Activated CD8-positive, alpha-beta memory T cell treated with anti-CD3 and anti-CD28 coated beads, Interleukin-2, amount 10 ng/mL, durations not matched to agents 7 days and 5 days (primary cell): ENCODE results near the gene PDC. TPM values are rescaled to one million over a fixed set of nuclear protein-coding genes. Genes with fewer than 3 reads are reported as not detected.
"Not testable (repeated sequence)": the region's sequence is repeated elsewhere in the genome, so short reads cannot be mapped to it uniquely, and the experiment has no call there.

ENCODE experiments used
- ATAC-seq: fragments of 150-1000 bp; cut with Tn5 transposase; one replicate; pipeline ENCODE4 v1.10.0; 2021; ENCODE audit warnings: moderate library complexity
- CTCF ChIA-PET: fragments of 350-600 bp; sonication (Branson Sonifier 250); formaldehyde crosslinking; loops from one replicate; lab custom pipeline; 2021; ENCODE audit warnings: antibody characterized with exemption; lab: Charles Lee
- DNase-seq: peaks from one replicate; pipeline ENCODE4 v3.0.0-alpha.2; 2020
- H3K27ac Mint-ChIP-seq: one replicate; pipeline ENCODE4 v1.8.0; 2021; ENCODE audit warnings: mild to moderate bottlenecking, mixed read lengths
- H3K27me3 Mint-ChIP-seq: one replicate; pipeline ENCODE4 v1.8.0; 2021; ENCODE audit warnings: mixed read lengths
- H3K36me3 Mint-ChIP-seq: one replicate; pipeline ENCODE4 v1.8.0; 2021; ENCODE audit warnings: mild to moderate bottlenecking, mixed read lengths
- H3K4me1 Mint-ChIP-seq: one replicate; pipeline ENCODE4 v1.8.0; 2021; ENCODE audit warnings: mixed read lengths
- H3K4me3 Mint-ChIP-seq: one replicate; pipeline ENCODE4 v1.8.0; 2021; ENCODE audit warnings: mild to moderate bottlenecking, moderate library complexity, mixed read lengths
- H3K9me3 Mint-ChIP-seq: one replicate; pipeline ENCODE4 v1.8.0; 2022; ENCODE audit warnings: low read depth, mixed read lengths
- total RNA-seq, 2 experiments: library from RNA; stranded (reverse); gene quantifications; one replicate each; pipeline ENCODE4 v1.2.3, GENCODE V29; 2021

PDC gene
- total RNA-seq, 2 experiments from 2014 or later, result not detected

- no peak for DNase-seq
- H3K27me3 Mint-ChIP-seq, result peaks cover 4% of the 10 kb centered on the region
- H3K27ac Mint-ChIP-seq, result no peak overlapping the region
- no peaks in the 10 kb centered on the region for H3K4me1 Mint-ChIP-seq
- CTCF ChIA-PET, result interaction anchor here (1.3 kb wide), 1 partner anchor 119 kb away, joined by 3 read pairs; no protein-coding TSS in a partner anchor
- no peak overlapping the region for H3K4me3 Mint-ChIP-seq
- H3K36me3 Mint-ChIP-seq, result no peaks in the 10 kb centered on the region
- no peak for ATAC-seq
- no peaks in the 10 kb centered on the region for H3K9me3 Mint-ChIP-seq
Measured at GRCh38 chr1:186486061-186486460, 25.1 kb upstream of the PDC start.

GRCh38 chr1:186483561-186483960, 22.6 kb upstream of the PDC start:
- no peaks in the 10 kb centered on the region for H3K9me3 Mint-ChIP-seq
- no peak for DNase-seq
- H3K4me1 Mint-ChIP-seq, result no peaks in the 10 kb centered on the region
- ATAC-seq, result no peak
- CTCF ChIA-PET, result no interaction called here
- no peak overlapping the region for H3K4me3 Mint-ChIP-seq
- peaks cover 4% of the 10 kb centered on the region for H3K27me3 Mint-ChIP-seq
- no peak overlapping the region for H3K27ac Mint-ChIP-seq
- no peaks in the 10 kb centered on the region for H3K36me3 Mint-ChIP-seq

DNA sequence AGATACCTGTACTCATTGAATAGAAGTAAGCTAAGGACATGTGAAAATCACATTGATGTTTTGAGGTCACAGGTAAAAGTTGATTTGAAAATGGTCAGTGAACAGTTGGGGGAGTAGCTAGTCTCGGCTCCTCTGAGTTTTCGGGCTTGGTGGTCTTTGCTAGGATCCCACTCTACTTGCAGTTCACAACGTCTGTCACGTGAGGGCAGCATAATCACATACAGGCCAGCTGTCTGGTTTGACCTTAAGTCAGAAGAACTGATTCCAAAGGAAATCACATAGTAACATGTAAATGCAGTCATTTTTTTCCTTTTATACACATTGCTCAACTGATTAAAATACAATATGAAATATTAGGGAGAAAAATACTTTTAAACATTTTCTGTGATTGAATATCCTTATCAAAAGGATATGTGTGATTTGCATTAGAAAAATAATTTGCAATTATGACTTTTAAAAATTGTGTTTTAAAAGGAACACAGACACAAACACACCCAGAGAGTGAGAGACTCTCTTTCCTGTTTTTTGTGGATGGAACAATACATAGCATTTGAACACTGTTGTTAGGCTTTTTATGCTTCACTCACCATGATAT, 21.8 kb upstream of the PDC start:
- no peak overlapping the region for H3K27ac Mint-ChIP-seq
- no peaks in the 10 kb centered on the region for H3K36me3 Mint-ChIP-seq
- DNase-seq (peak; percentile 64), ATAC-seq (no peak)
- CTCF ChIA-PET, result interaction anchor here (0.7 to 1.2 kb wide), 3 partner anchors 78 to 504 kb away, joined by 3 to 4 read pairs (median 3); no protein-coding TSS in a partner anchor
- H3K9me3 Mint-ChIP-seq, result no peaks in the 10 kb centered on the region
- H3K27me3 Mint-ChIP-seq, result peaks cover 4% of the 10 kb centered on the region
- H3K4me3 Mint-ChIP-seq, result no peak overlapping the region
- H3K4me1 Mint-ChIP-seq, result no peaks in the 10 kb centered on the region

- CTCF ChIA-PET, result no interaction called here
Measured at GRCh38 chr1:186481303-186481888, 20.5 kb upstream of the PDC start.

GRCh38 chr1:186479162-186479561, 18.2 kb upstream of the PDC start:
- no peak for ATAC-seq
- H3K9me3 Mint-ChIP-seq, result no peaks in the 10 kb centered on the region
- H3K27me3 Mint-ChIP-seq, result no peaks in the 10 kb centered on the region
- H3K36me3 Mint-ChIP-seq, result no peaks in the 10 kb centered on the region
- no peak for DNase-seq
- no peaks in the 10 kb centered on the region for H3K4me1 Mint-ChIP-seq
- H3K4me3 Mint-ChIP-seq, result no peak overlapping the region
- CTCF ChIA-PET, result no interaction called here
- H3K27ac Mint-ChIP-seq, result no peak overlapping the region

More at GRCh38 chr1:186481303-186481888, 20.5 kb upstream of the PDC start:
- no peak overlapping the region for H3K4me3 Mint-ChIP-seq
- no peak for ATAC-seq
- no peak for DNase-seq
- no peaks in the 10 kb centered on the region for H3K36me3 Mint-ChIP-seq
- no peaks in the 10 kb centered on the region for H3K9me3 Mint-ChIP-seq
- no peaks in the 10 kb centered on the region for H3K4me1 Mint-ChIP-seq
- no peak overlapping the region for H3K27ac Mint-ChIP-seq
- peaks cover 4% of the 10 kb centered on the region for H3K27me3 Mint-ChIP-seq

- CTCF ChIA-PET, result no interaction called here
- H3K36me3 Mint-ChIP-seq, result no peaks in the 10 kb centered on the region
- H3K4me1 Mint-ChIP-seq, result no peaks in the 10 kb centered on the region
- no peaks in the 10 kb centered on the region for H3K9me3 Mint-ChIP-seq
- no peaks in the 10 kb centered on the region for H3K27me3 Mint-ChIP-seq
- ATAC-seq, result no peak
- no peak overlapping the region for H3K4me3 Mint-ChIP-seq
- no peak for DNase-seq
- no peak overlapping the region for H3K27ac Mint-ChIP-seq
Measured at GRCh38 chr1:186476264-186477040, 15.5 kb upstream of the PDC start.

DNA sequence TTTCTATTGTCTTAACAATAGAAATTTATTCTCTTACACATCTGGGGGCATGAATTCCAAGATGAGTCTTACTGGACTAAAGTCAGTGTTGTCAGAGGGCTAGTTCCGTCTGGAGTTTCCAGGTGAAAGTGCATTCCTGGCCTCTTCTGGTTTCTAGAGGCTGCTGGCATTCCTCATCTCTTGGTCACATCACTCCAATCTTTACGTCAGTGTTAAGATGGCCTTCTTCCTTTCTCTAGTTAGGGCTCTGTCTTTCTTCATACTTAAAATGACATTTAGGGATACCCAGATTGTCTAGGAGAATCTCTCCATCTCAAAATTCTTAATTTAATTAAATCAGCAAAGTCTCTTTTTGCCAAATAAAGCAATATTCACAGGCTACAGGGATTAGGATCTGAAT, 13.3 kb upstream of the PDC start:
- no peak overlapping the region for H3K27ac Mint-ChIP-seq
- H3K36me3 Mint-ChIP-seq, result no peaks in the 10 kb centered on the region
- no peaks in the 10 kb centered on the region for H3K4me1 Mint-ChIP-seq
- CTCF ChIA-PET, result no interaction called here
- H3K9me3 Mint-ChIP-seq, result no peaks in the 10 kb centered on the region
- H3K27me3 Mint-ChIP-seq, result no peaks in the 10 kb centered on the region
- DNase-seq, result no peak
- H3K4me3 Mint-ChIP-seq, result no peak overlapping the region
- ATAC-seq, result no peak

DNA sequence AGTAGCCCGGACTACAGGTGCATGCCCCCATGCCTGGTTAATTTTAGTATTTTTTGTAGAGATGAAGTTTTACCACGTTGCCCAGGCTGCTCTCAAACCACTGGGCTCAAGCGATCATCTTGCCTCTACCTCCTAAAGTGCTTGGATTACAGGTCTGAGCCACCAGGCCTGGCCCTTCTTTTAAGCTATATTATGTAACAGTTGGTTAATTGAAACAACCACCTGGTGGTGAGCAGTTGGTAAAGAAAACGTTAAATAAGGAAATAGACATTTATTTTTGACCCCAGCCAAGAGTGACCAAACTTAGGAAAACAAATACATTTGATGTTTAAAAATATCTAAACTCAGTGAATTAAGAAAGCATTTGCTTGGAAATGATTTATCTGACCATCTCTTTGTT, 12.1 kb upstream of the PDC start:
- no peaks in the 10 kb centered on the region for H3K36me3 Mint-ChIP-seq
- H3K9me3 Mint-ChIP-seq, result no peaks in the 10 kb centered on the region
- no peak overlapping the region for H3K4me3 Mint-ChIP-seq
- CTCF ChIA-PET, result no interaction called here
- DNase-seq (no peak), ATAC-seq (no peak)
- no peak overlapping the region for H3K27ac Mint-ChIP-seq
- H3K27me3 Mint-ChIP-seq, result peaks cover 1% of the 10 kb centered on the region
- H3K4me1 Mint-ChIP-seq, result no peaks in the 10 kb centered on the region

- ATAC-seq (no peak), DNase-seq (no peak)
- H3K9me3 Mint-ChIP-seq, result no peaks in the 10 kb centered on the region
- peaks cover 6% of the 10 kb centered on the region for H3K27me3 Mint-ChIP-seq
- no peak overlapping the region for H3K4me3 Mint-ChIP-seq
- no peaks in the 10 kb centered on the region for H3K4me1 Mint-ChIP-seq
- no peak overlapping the region for H3K27ac Mint-ChIP-seq
- no peaks in the 10 kb centered on the region for H3K36me3 Mint-ChIP-seq
- CTCF ChIA-PET, result no interaction called here
Measured at GRCh38 chr1:186465946-186466345, 5.0 kb upstream of the PDC start.

- ATAC-seq, DNase-seq, H3K4me3 Mint-ChIP-seq, H3K27me3 Mint-ChIP-seq, H3K9me3 Mint-ChIP-seq, H3K4me1 Mint-ChIP-seq, H3K36me3 Mint-ChIP-seq, H3K27ac Mint-ChIP-seq, CTCF ChIA-PET: not testable (repeated sequence)
Measured at GRCh38 chr1:186465491-186465890, 4.6 kb upstream of the PDC start.

DNA sequence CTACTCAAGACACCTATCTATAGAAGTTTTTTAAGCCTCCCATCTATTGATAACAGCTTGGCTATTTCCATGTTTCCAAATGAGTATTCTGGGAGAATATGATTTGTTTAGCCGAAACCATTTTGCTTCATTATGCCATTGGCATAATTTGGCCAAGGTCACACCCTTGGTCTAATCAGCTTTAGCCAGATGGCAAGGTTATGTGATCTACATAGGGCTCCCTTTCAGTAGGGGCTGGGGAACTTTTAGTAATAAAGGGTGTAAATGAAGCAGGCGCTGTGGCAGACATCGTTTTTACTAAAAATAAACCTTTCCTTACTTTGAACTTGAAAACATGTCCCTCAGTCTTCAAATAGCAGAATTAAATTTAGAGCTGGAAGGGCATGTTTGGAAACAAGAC, 3.0 kb upstream of the PDC start:
- no peaks in the 10 kb centered on the region for H3K9me3 Mint-ChIP-seq
- H3K4me1 Mint-ChIP-seq, result no peaks in the 10 kb centered on the region
- no peak overlapping the region for H3K27ac Mint-ChIP-seq
- ATAC-seq (no peak), DNase-seq (no peak)
- H3K4me3 Mint-ChIP-seq, result no peak overlapping the region
- peaks cover 6% of the 10 kb centered on the region for H3K27me3 Mint-ChIP-seq
- CTCF ChIA-PET, result no interaction called here
- H3K36me3 Mint-ChIP-seq, result no peaks in the 10 kb centered on the region

- DNase-seq (no peak), ATAC-seq (no peak)
- Mint-ChIP-seq H3K27ac (no peak overlapping the region), H3K4me3 (no peak overlapping the region), H3K36me3 (no peaks in the 10 kb centered on the region), H3K4me1 (no peaks in the 10 kb centered on the region), H3K9me3 (no peaks in the 10 kb centered on the region), H3K27me3 (peaks cover 6% of the 10 kb centered on the region)
- CTCF ChIA-PET, result no interaction called here
Measured at GRCh38 chr1:186463511-186463910, 2.6 kb upstream of the PDC start.

GRCh38 chr1:186459161-186459560, 1.8 kb downstream of the PDC start:
- H3K27me3 Mint-ChIP-seq, H3K4me3 Mint-ChIP-seq, ATAC-seq, H3K27ac Mint-ChIP-seq, CTCF ChIA-PET, H3K9me3 Mint-ChIP-seq, DNase-seq, H3K36me3 Mint-ChIP-seq, H3K4me1 Mint-ChIP-seq: not testable (repeated sequence)

- H3K4me1 Mint-ChIP-seq, result no peaks in the 10 kb centered on the region
- no peak for DNase-seq
- no peaks in the 10 kb centered on the region for H3K36me3 Mint-ChIP-seq
- no peak overlapping the region for H3K27ac Mint-ChIP-seq
- H3K4me3 Mint-ChIP-seq, result no peak overlapping the region
- CTCF ChIA-PET, result no interaction called here
- no peak for ATAC-seq
- no peaks in the 10 kb centered on the region for H3K27me3 Mint-ChIP-seq
- no peaks in the 10 kb centered on the region for H3K9me3 Mint-ChIP-seq
Measured at GRCh38 chr1:186456729-186457255, 4.1 kb downstream of the PDC start.
